Esophagus squamous epithelium (tissue), 4 donors: ENCODE results near the gene IQSEC1.

ENCODE experiments used
- CTCF ChIP-seq, 6 experiments: fragments of 450-650 bp in 4 of 6; fragments of 200-600 bp in 2 of 6; sonication (generic) in 2 of 6; IDR thresholded peaks; one replicate each; pipeline ENCODE4 v1.5.1; 2016 to 2019; ENCODE audit warnings: antibody characterized with exemption in 6 of 6, mild to moderate bottlenecking in 4 of 6, moderate library complexity in 4 of 6
- POLR2A ChIP-seq, 4 donors: fragments of 450-650 bp; IDR thresholded peaks; one replicate each; pipeline ENCODE4 v1.6.1; 2017; ENCODE audit warnings: antibody characterized with exemption in 4 of 4, mild to moderate bottlenecking in 4 of 4, moderate library complexity in 3 of 4

DNA sequence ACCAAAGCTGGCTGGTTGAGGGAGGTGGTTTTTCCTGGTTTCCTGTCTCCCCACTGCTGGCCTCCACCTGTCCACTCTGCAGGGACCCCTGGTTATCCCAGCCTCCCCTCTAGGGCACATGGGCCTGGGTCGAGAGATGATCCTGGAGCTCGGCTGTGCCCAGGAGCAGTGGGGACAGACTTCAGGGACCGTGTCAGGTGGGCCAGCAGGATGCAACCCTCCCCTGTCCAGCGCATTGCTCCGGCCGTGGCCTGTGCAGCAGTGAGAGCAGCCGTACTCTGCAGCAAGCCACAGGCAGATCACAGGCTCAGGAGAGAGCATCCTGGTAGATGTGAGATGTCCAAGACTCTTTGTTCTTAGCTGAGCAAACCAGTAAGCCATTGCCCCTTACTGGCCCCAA is 139.3 kb downstream of the IQSEC1 start:
- no peak for TF ChIP-seq POLR2A (IDR thresholded peaks at IDR 0.05)
- no peak for TF ChIP-seq CTCF (IDR thresholded peaks at IDR 0.05)
